ENCODE results near the gene TGFBR2. TPM values are rescaled to one million over a fixed set of nuclear protein-coding genes. Genes with fewer than 3 reads are reported as not detected.

TGFBR2 gene
- total RNA-seq, 1 experiment from 2014 or later: 103 TPM

- intact Hi-C loops (cut with micrococcal nuclease): no loop called here
- H3K9me3 Mint-ChIP-seq (ENCODE audit: unreplicated experiment): peaks cover 7% of the 10 kb centered on the region
- no TSS peak for BruUV-seq (replicated peaks)
Observed at GRCh38 chr3:30567139-30567753, 39.2 kb upstream of the TGFBR2 start.

GRCh38 chr3:30576946-30577345, 29.5 kb upstream of the TGFBR2 start:
- Mint-ChIP-seq H3K4me1 (ENCODE audit: insufficient read depth, unreplicated experiment) (peaks cover 20% of the 10 kb centered on the region), H3K4me3 (ENCODE audit: unreplicated experiment) (no peak overlapping the region), H3K27ac (ENCODE audit: low read depth, unreplicated experiment) (peak overlapping the region; percentile 75), H3K9me3 (ENCODE audit: unreplicated experiment) (no peaks in the 10 kb centered on the region), H3K27me3 (ENCODE audit: insufficient read depth, unreplicated experiment) (no peaks in the 10 kb centered on the region), H3K36me3 (ENCODE audit: insufficient read depth, unreplicated experiment) (no peaks in the 10 kb centered on the region)
- no peak for DNase-seq (ENCODE audit: unreplicated experiment)
- intact Hi-C loops (cut with micrococcal nuclease): no loop called here
- TF ChIP-seq CTCF (IDR thresholded peaks at IDR 0.05; ENCODE audit: unreplicated experiment): no peak
- BruUV-seq (replicated peaks): no TSS peak
- POLR2A ChIA-PET: interaction anchor here (1.7 kb wide), 1 partner anchor 58 kb away, joined by 7 read pairs; no protein-coding TSS in a partner anchor
- CTCF ChIA-PET: no interaction called here

More at GRCh38 chr3:30567139-30567753, 39.2 kb upstream of the TGFBR2 start:
- Mint-ChIP-seq H3K27me3 (ENCODE audit: insufficient read depth, unreplicated experiment) (no peaks in the 10 kb centered on the region), H3K27ac (ENCODE audit: low read depth, unreplicated experiment) (no peak overlapping the region), H3K4me3 (ENCODE audit: unreplicated experiment) (no peak overlapping the region), H3K36me3 (ENCODE audit: insufficient read depth, unreplicated experiment) (no peaks in the 10 kb centered on the region), H3K4me1 (ENCODE audit: insufficient read depth, unreplicated experiment) (no peaks in the 10 kb centered on the region)
- CTCF ChIA-PET: interaction anchor here (0.6 kb wide), 1 partner anchor 13 kb away, joined by 3 read pairs; no protein-coding TSS in a partner anchor
- no peak for DNase-seq (ENCODE audit: unreplicated experiment)
- TF ChIP-seq CTCF (IDR thresholded peaks at IDR 0.05; ENCODE audit: unreplicated experiment): no peak
- POLR2A ChIA-PET: no interaction called here

- no peak for TF ChIP-seq CTCF (IDR thresholded peaks at IDR 0.05; ENCODE audit: unreplicated experiment)
- DNase-seq (ENCODE audit: unreplicated experiment): no peak
- Mint-ChIP-seq H3K27me3 (ENCODE audit: insufficient read depth, unreplicated experiment) (no peaks in the 10 kb centered on the region), H3K27ac (ENCODE audit: low read depth, unreplicated experiment) (peak overlapping the region; percentile 70), H3K4me1 (ENCODE audit: insufficient read depth, unreplicated experiment) (peaks cover 20% of the 10 kb centered on the region), H3K36me3 (ENCODE audit: insufficient read depth, unreplicated experiment) (no peaks in the 10 kb centered on the region), H3K9me3 (ENCODE audit: unreplicated experiment) (no peaks in the 10 kb centered on the region), H3K4me3 (ENCODE audit: unreplicated experiment) (no peak overlapping the region)
- CTCF ChIA-PET: interaction anchor here (0.6 kb wide), 1 partner anchor 461 kb away, joined by 3 read pairs; no protein-coding TSS in a partner anchor
- intact Hi-C loops (cut with micrococcal nuclease): no loop called here
- POLR2A ChIA-PET: interaction anchor here (1.7 to 2.6 kb wide), 6 partner anchors 17 to 236 kb away, joined by 4 to 12 read pairs (median 7); partner anchors contain the start of gene TGFBR2
- BruUV-seq (replicated peaks): no TSS peak
Observed at GRCh38 chr3:30577788-30578187, 28.6 kb upstream of the TGFBR2 start.

- ChIA-PET CTCF (interaction anchor here (0.6 kb wide), 2 partner anchors 143 to 461 kb away, joined by 3 read pairs; no protein-coding TSS in a partner anchor), POLR2A (interaction anchor here (0.6 to 2.6 kb wide), 12 partner anchors 11 to 1496 kb away, joined by 3 to 12 read pairs (median 6); partner anchors contain the start of gene TGFBR2)
- intact Hi-C loops (cut with micrococcal nuclease): no loop called here
- DNase-seq (ENCODE audit: unreplicated experiment): peak; percentile 89
- H3K4me1 Mint-ChIP-seq (ENCODE audit: insufficient read depth, unreplicated experiment): peaks cover 20% of the 10 kb centered on the region
- H3K9me3 Mint-ChIP-seq (ENCODE audit: unreplicated experiment): no peaks in the 10 kb centered on the region
- no peaks in the 10 kb centered on the region for H3K27me3 Mint-ChIP-seq (ENCODE audit: insufficient read depth, unreplicated experiment)
- no peak overlapping the region for H3K4me3 Mint-ChIP-seq (ENCODE audit: unreplicated experiment)
- BruUV-seq (replicated peaks): no TSS peak
- no peak for TF ChIP-seq CTCF (IDR thresholded peaks at IDR 0.05; ENCODE audit: unreplicated experiment)
- no peaks in the 10 kb centered on the region for H3K36me3 Mint-ChIP-seq (ENCODE audit: insufficient read depth, unreplicated experiment)
- H3K27ac Mint-ChIP-seq (ENCODE audit: low read depth, unreplicated experiment): peak overlapping the region; percentile 70
Observed at GRCh38 chr3:30578479-30578878, 27.9 kb upstream of the TGFBR2 start.

All from MCF 10A (cell line).